Nephron (organoid): ENCODE measurements around the gene KCNT1.

Experiments
- H3K27ac Mint-ChIP-seq, 3 experiments: 2 replicates each; pipeline ENCODE4 v1.8.0; 2020; ENCODE audit warnings: mixed read lengths in 3 of 3, mild to moderate bottlenecking in 2 of 3, moderate library complexity in 1 of 3
- H3K27me3 Mint-ChIP-seq: 2 replicates; pipeline ENCODE4 v1.8.0; 2021; ENCODE audit warnings: low read depth, mild to moderate bottlenecking, moderate library complexity, mixed read lengths
- H3K36me3 Mint-ChIP-seq: 2 replicates; pipeline ENCODE4 v1.8.0; 2020; ENCODE audit warnings: low read depth, mixed read lengths
- H3K4me1 Mint-ChIP-seq: 2 replicates; pipeline ENCODE4 v1.8.0; 2020; ENCODE audit warnings: mixed read lengths
- H3K4me3 Mint-ChIP-seq, 3 experiments: 2 replicates each; pipeline ENCODE4 v1.8.0; 2020; ENCODE audit warnings: mild to moderate bottlenecking in 3 of 3, mixed read lengths in 3 of 3, moderate library complexity in 2 of 3
- H3K9me3 Mint-ChIP-seq: 2 replicates; pipeline ENCODE4 v1.8.0; 2020; ENCODE audit warnings: mixed read lengths
- CTCF ChIP-seq, 3 experiments: fragments of 200-600 bp; sonication (generic); IDR thresholded peaks; one replicate each; pipeline ENCODE4 v1.5.0; 2021; ENCODE audit warnings: antibody characterized with exemption in 3 of 3; ENCODE audit not compliant: unreplicated experiment in 3 of 3

Gene KCNT1

GRCh38 chr9:135774794-135775525 lies 73.0 kb downstream of the KCNT1 start:
- no peaks in the 10 kb centered on the region for H3K9me3 Mint-ChIP-seq
- no peak overlapping the region for H3K27ac Mint-ChIP-seq
- no peaks in the 10 kb centered on the region for H3K4me1 Mint-ChIP-seq
- no peak for TF ChIP-seq CTCF (IDR thresholded peaks at IDR 0.05; ENCODE audit: unreplicated experiment in 3 of 3)
- no peaks in the 10 kb centered on the region for H3K36me3 Mint-ChIP-seq
- H3K4me3 Mint-ChIP-seq: no peak overlapping the region
- H3K27me3 Mint-ChIP-seq: no peaks in the 10 kb centered on the region

- H3K36me3 Mint-ChIP-seq: no peaks in the 10 kb centered on the region
- H3K9me3 Mint-ChIP-seq: no peaks in the 10 kb centered on the region
- no peak overlapping the region for H3K27ac Mint-ChIP-seq
- no peaks in the 10 kb centered on the region for H3K4me1 Mint-ChIP-seq
- TF ChIP-seq CTCF (IDR thresholded peaks at IDR 0.05; ENCODE audit: unreplicated experiment in 3 of 3): no peak
- H3K4me3 Mint-ChIP-seq: no peak overlapping the region
- H3K27me3 Mint-ChIP-seq: no peaks in the 10 kb centered on the region
Observed at GRCh38 chr9:135775911-135776310, 73.9 kb downstream of the KCNT1 start.

GRCh38 chr9:135776893-135777622 lies 75.1 kb downstream of the KCNT1 start:
- no peak overlapping the region for H3K4me3 Mint-ChIP-seq
- H3K36me3 Mint-ChIP-seq: no peaks in the 10 kb centered on the region
- no peak for TF ChIP-seq CTCF (IDR thresholded peaks at IDR 0.05; ENCODE audit: unreplicated experiment in 3 of 3)
- H3K9me3 Mint-ChIP-seq: no peaks in the 10 kb centered on the region
- H3K27me3 Mint-ChIP-seq: no peaks in the 10 kb centered on the region
- no peak overlapping the region for H3K27ac Mint-ChIP-seq
- H3K4me1 Mint-ChIP-seq: no peaks in the 10 kb centered on the region

- Mint-ChIP-seq H3K27me3 (peaks cover 5% of the 10 kb centered on the region), H3K36me3 (no peaks in the 10 kb centered on the region), H3K4me3 (no peak overlapping the region), H3K4me1 (no peaks in the 10 kb centered on the region), H3K27ac (no peak overlapping the region), H3K9me3 (no peaks in the 10 kb centered on the region)
- no peak for TF ChIP-seq CTCF (IDR thresholded peaks at IDR 0.05; ENCODE audit: unreplicated experiment in 3 of 3)
Observed at GRCh38 chr9:135777623-135778177, 75.7 kb downstream of the KCNT1 start.

GRCh38 chr9:135778421-135778820 lies 76.4 kb downstream of the KCNT1 start:
- H3K9me3 Mint-ChIP-seq: no peaks in the 10 kb centered on the region
- H3K4me3 Mint-ChIP-seq: no peak overlapping the region
- no peak for TF ChIP-seq CTCF (IDR thresholded peaks at IDR 0.05; ENCODE audit: unreplicated experiment in 3 of 3)
- H3K27me3 Mint-ChIP-seq: peaks cover 8% of the 10 kb centered on the region
- no peaks in the 10 kb centered on the region for H3K36me3 Mint-ChIP-seq
- no peak overlapping the region for H3K27ac Mint-ChIP-seq
- no peaks in the 10 kb centered on the region for H3K4me1 Mint-ChIP-seq
